Neuronal stem cell (in vitro differentiated cells): ENCODE measurements around the gene BRI3.

Experiments
- DNase-seq: peaks from one replicate; pipeline ENCODE4 v3.0.0-alpha.2; 2013; ENCODE audit warnings: low spot score
- H2AFZ ChIP-seq: one replicate; pipeline ENCODE4 v1.6.1; 2013; ENCODE audit warnings: mild to moderate bottlenecking, low read length, inconsistent platforms
- H2AK5ac ChIP-seq: 2 replicates; pipeline ENCODE4 v1.6.1; 2013; ENCODE audit warnings: low read depth, mild to moderate bottlenecking, inconsistent platforms, low read length, moderate library complexity, mixed read lengths
- H2BK120ac ChIP-seq: 2 replicates; pipeline ENCODE4 v1.6.1; 2013; ENCODE audit warnings: low read depth, mild to moderate bottlenecking, inconsistent platforms, low read length, moderate library complexity, mixed read lengths
- H2BK12ac ChIP-seq: one replicate; pipeline ENCODE4 v1.6.1; 2013; ENCODE audit warnings: low read length, inconsistent platforms
- H2BK15ac ChIP-seq: 2 replicates; pipeline ENCODE4 v1.6.1; 2013; ENCODE audit warnings: mild to moderate bottlenecking, low read length, inconsistent platforms, mixed read lengths
- H2BK5ac ChIP-seq: one replicate; pipeline ENCODE4 v1.6.1; 2013; ENCODE audit warnings: inconsistent platforms, mild to moderate bottlenecking, low read length, moderate library complexity
- H3K14ac ChIP-seq: one replicate; pipeline ENCODE4 v1.6.1; 2013; ENCODE audit warnings: low read length, inconsistent platforms
- H3K18ac ChIP-seq: 2 replicates; pipeline ENCODE4 v1.6.1; 2013; ENCODE audit warnings: low read length, inconsistent platforms
- H3K23ac ChIP-seq: 2 replicates; pipeline ENCODE4 v1.6.1; 2013; ENCODE audit warnings: low read depth, mild to moderate bottlenecking, mixed read lengths, low read length, inconsistent platforms; ENCODE audit not compliant: poor library complexity
- H3K27ac ChIP-seq: replicated peaks from 3 replicates; pipeline ENCODE4 v1.5.1; 2013; ENCODE audit warnings: low read length, inconsistent platforms
- H3K27me3 ChIP-seq, 3 experiments: 2 replicates each; pipeline ENCODE4 v1.6.1; 2013; ENCODE audit warnings: low read length in 3 of 3, mild to moderate bottlenecking in 2 of 3, inconsistent platforms in 1 of 3, low read depth in 1 of 3, mixed read lengths in 1 of 3, moderate library complexity in 1 of 3; ENCODE audit not compliant: control insufficient read depth in 3 of 3, insufficient read depth in 3 of 3
- H3K36me3 ChIP-seq, 2 donors: replicated peaks in 1 of 2; 2 replicates each; pipeline ENCODE4 v1.6.1; 2013; ENCODE audit warnings: low read length in 2 of 2; ENCODE audit not compliant: control insufficient read depth in 2 of 2, insufficient read depth in 2 of 2
- H3K4ac ChIP-seq: 2 replicates; pipeline ENCODE4 v1.6.1; 2013; ENCODE audit warnings: inconsistent platforms, mild to moderate bottlenecking, low read length, moderate library complexity
- H3K4me1 ChIP-seq, 2 donors: 1 replicate in 1 of 2; 2 replicates in 1 of 2; pipeline ENCODE4 v1.6.1; 2013; ENCODE audit warnings: low read length in 2 of 2, low read depth in 1 of 2; ENCODE audit not compliant: control insufficient read depth in 2 of 2, insufficient read depth in 1 of 2
- H3K4me2 ChIP-seq: one replicate; pipeline ENCODE4 v1.6.1; 2013; ENCODE audit warnings: mild to moderate bottlenecking, low read length, inconsistent platforms; ENCODE audit not compliant: insufficient read depth, poor library complexity, severe bottlenecking
- H3K4me3 ChIP-seq, 2 donors: 2 replicates each; pipeline ENCODE4 v1.5.1; 2013; ENCODE audit warnings: low read length in 2 of 2, mild to moderate bottlenecking in 2 of 2, inconsistent platforms in 1 of 2, moderate library complexity in 1 of 2
- H3K79me1 ChIP-seq: one replicate; pipeline ENCODE4 v1.6.1; 2013; ENCODE audit warnings: low read depth, mild to moderate bottlenecking, inconsistent platforms, low read length, moderate library complexity
- H3K9ac ChIP-seq: one replicate; pipeline ENCODE4 v1.6.1; 2013; ENCODE audit warnings: mild to moderate bottlenecking, low read depth, low read length, inconsistent platforms; ENCODE audit not compliant: poor library complexity
- H3K9me3 ChIP-seq, 2 donors: replicated peaks in 1 of 2; 2 replicates each; pipeline versions ENCODE3 to v1.6.1; 2013; ENCODE audit warnings: low read length in 2 of 2, mild to moderate bottlenecking in 2 of 2, inconsistent platforms in 1 of 2, low read depth in 1 of 2, mixed read lengths in 1 of 2, moderate library complexity in 1 of 2; ENCODE audit not compliant: control insufficient read depth in 2 of 2, insufficient read depth in 1 of 2
- H4K8ac ChIP-seq: one replicate; pipeline ENCODE4 v1.6.1; 2013; ENCODE audit warnings: low read depth, mild to moderate bottlenecking, inconsistent platforms, low read length, moderate library complexity
- H4K91ac ChIP-seq: one replicate; pipeline ENCODE4 v1.6.1; 2013; ENCODE audit warnings: low read length, low read depth, mild to moderate bottlenecking, inconsistent platforms; ENCODE audit not compliant: poor library complexity
- WGBS, 2 donors: extraction: QIAGEN DNeasy Blood & Tissue Kit; methylation state at CpG; one replicate each; pipeline ENCODE4 v1.1.7; 2013; ENCODE audit warnings: missing lambda C conversion rate in 2 of 2, mixed read lengths in 1 of 2; ENCODE audit not compliant: insufficient read length in 2 of 2, insufficient replicate concordance in 1 of 2; ENCODE audit errors: extremely low coverage in 2 of 2; 5-methylcytosine and 5-hydroxymethylcytosine counted together

The BRI3 gene

GRCh38 chr7:98283127-98283886 is 1.8 kb downstream of the BRI3 start:
- no peaks in the 10 kb centered on the region for H3K27me3 ChIP-seq
- H4K91ac ChIP-seq, result no peak overlapping the region
- H3K18ac ChIP-seq, result no peak overlapping the region
- WGBS, 2 donors, result no CpG with 5 or more reads among the region's 19 CpGs
- peaks cover 3 to 44% of the 10 kb centered on the region in 2 donors for H3K36me3 ChIP-seq
- no peak overlapping the region for H3K14ac ChIP-seq
- no peak overlapping the region for H2BK12ac ChIP-seq
- peaks cover 28% of the 10 kb centered on the region for H3K79me1 ChIP-seq
- no peak overlapping the region for H3K27ac ChIP-seq
- H3K9ac ChIP-seq, result peak overlapping the region; percentile 44
- no peak overlapping the region for H3K4me2 ChIP-seq
- H4K8ac ChIP-seq, result no peak overlapping the region
- no peak overlapping the region for H2AK5ac ChIP-seq
- no peak overlapping the region for H3K23ac ChIP-seq
- H2BK15ac ChIP-seq, result no peak overlapping the region
- peak overlapping the region in 1 of 2 donors; percentile 89 for H3K4me3 ChIP-seq
- no peak overlapping the region for H2BK120ac ChIP-seq
- H3K4ac ChIP-seq, result no peak overlapping the region
- no peak for DNase-seq
- peaks cover 26 to 33% of the 10 kb centered on the region in 2 donors for H3K4me1 ChIP-seq
- H2BK5ac ChIP-seq, result peak overlapping the region; percentile 82
- no peak overlapping the region for H2AFZ ChIP-seq
- H3K9me3 ChIP-seq, result no peaks in the 10 kb centered on the region

- H3K14ac ChIP-seq, result no peak overlapping the region
- no peak overlapping the region for H3K27ac ChIP-seq
- WGBS, 2 donors, result no CpG with 5 or more reads among the region's 8 CpGs
Observed at GRCh38 chr7:98283887-98284222, 2.4 kb downstream of the BRI3 start.

GRCh38 chr7:98284335-98285036 is 3.0 kb downstream of the BRI3 start:
- peaks cover 34% of the 10 kb centered on the region for H3K79me1 ChIP-seq
- H2AK5ac ChIP-seq, result peak overlapping the region; percentile 52
- H3K27me3 ChIP-seq, result no peaks in the 10 kb centered on the region
- peak overlapping the region in 1 of 2 donors; percentile 10 for H3K4me3 ChIP-seq
- H3K14ac ChIP-seq, result no peak overlapping the region
- peak overlapping the region; percentile 67 for H3K23ac ChIP-seq
- peaks cover 3 to 54% of the 10 kb centered on the region in 2 donors for H3K36me3 ChIP-seq
- peak overlapping the region; percentile 82 for H2BK5ac ChIP-seq
- no peak overlapping the region for H3K4me2 ChIP-seq
- no peaks in the 10 kb centered on the region for H3K9me3 ChIP-seq
- H4K91ac ChIP-seq, result no peak overlapping the region
- no peak overlapping the region for H2BK12ac ChIP-seq
- no peak for DNase-seq
- H2BK120ac ChIP-seq, result no peak overlapping the region
- no peak overlapping the region for H2BK15ac ChIP-seq
- peaks cover 23 to 29% of the 10 kb centered on the region in 2 donors for H3K4me1 ChIP-seq
- peak overlapping the region; percentile 50 for H3K9ac ChIP-seq
- no peak overlapping the region for H3K27ac ChIP-seq
- no peak overlapping the region for H4K8ac ChIP-seq
- no peak overlapping the region for H3K18ac ChIP-seq
- no peak overlapping the region for H3K4ac ChIP-seq
- WGBS, 2 donors, result no CpG with 5 or more reads among the region's 20 CpGs
- no peak overlapping the region for H2AFZ ChIP-seq

More at GRCh38 chr7:98283887-98284222, 2.4 kb downstream of the BRI3 start:
- Histone ChIP-seq H3K36me3 (peaks cover 3 to 49% of the 10 kb centered on the region in 2 donors), H3K4me3 (no peak overlapping the region), H3K4me1 (peaks cover 26 to 29% of the 10 kb centered on the region in 2 donors), H3K27me3 (no peaks in the 10 kb centered on the region), H2AFZ (no peak overlapping the region), H2AK5ac (peak overlapping the region; percentile 52), H3K18ac (no peak overlapping the region), H2BK15ac (no peak overlapping the region), H3K4ac (no peak overlapping the region), H4K91ac (no peak overlapping the region), H2BK5ac (peak overlapping the region; percentile 82), H3K4me2 (no peak overlapping the region), H2BK120ac (no peak overlapping the region), H2BK12ac (no peak overlapping the region), H3K9me3 (no peaks in the 10 kb centered on the region), H4K8ac (no peak overlapping the region), H3K9ac (peak overlapping the region; percentile 44), H3K23ac (peak overlapping the region; percentile 67), H3K79me1 (peaks cover 29% of the 10 kb centered on the region)
- no peak for DNase-seq
